A549 (cell line): ENCODE measurements around the gene TNS1. TPM values are rescaled to one million over a fixed set of nuclear protein-coding genes. Genes with fewer than 3 reads are reported as not detected.

Source experiments
- ATAC-seq, 2 experiments: fragments of 200-7000 bp in 1 of 2; fragments of >200 bp in 1 of 2; cut with Nextera tagmentation in 1 of 2; cut with Tn5 transposase in 1 of 2; 3 replicates each; pipeline versions ENCODE4 v1.8.0 to v1.9.1; 2018 to 2020; ENCODE audit warnings: mild to moderate bottlenecking in 1 of 2, moderate library complexity in 1 of 2
- CTCF ChIA-PET: fragments of 300-600 bp; sonication (Branson Sonifier 250); formaldehyde crosslinking; extraction: SDS; loops from one replicate; lab custom pipeline; 2021; ENCODE audit warnings: antibody characterized with exemption, inconsistent platforms; lab: Yijun Ruan, JAX
- POLR2A ChIA-PET: fragments of 350-600 bp; formaldehyde crosslinking; extraction: SDS; loops from one replicate; lab custom pipeline; 2021; ENCODE audit warnings: antibody characterized with exemption, inconsistent platforms; lab: Yijun Ruan, JAX
- DNase-seq, 2 experiments: peaks; one replicate each; pipeline versions ENCODE4 v3.0.0 to v3.0.0-alpha.2; 2011 to 2016; ENCODE audit warnings: low read depth in 1 of 2, low spot score in 1 of 2
- FAIRE-seq: peaks from 2 replicates; lab custom pipeline; 2011; peaks lifted over from hg19 to GRCh38; lab: Jason Lieb, UNC
- H3K27ac ChIP-seq, 2 experiments: fragments of >200 bp; sonication (Bioruptor Twin); formaldehyde crosslinking; 3 replicates each; pipeline ENCODE4 v1.5.1; 2016 to 2017
- H3K4me1 ChIP-seq: fragments of >200 bp; sonication (Bioruptor Twin); formaldehyde crosslinking; 3 replicates; pipeline ENCODE4 v1.6.1; 2016
- H3K4me2 ChIP-seq: fragments of >200 bp; sonication (Bioruptor Twin); formaldehyde crosslinking; 3 replicates; pipeline ENCODE4 v1.6.1; 2016
- H3K4me3 ChIP-seq: fragments of >200 bp; sonication (Bioruptor Twin); formaldehyde crosslinking; 3 replicates; pipeline ENCODE4 v1.5.1; 2016
- H3K9me3 ChIP-seq: fragments of >200 bp; sonication (Bioruptor Twin); formaldehyde crosslinking; 3 replicates; pipeline ENCODE4 v1.6.1; 2016
- BHLHE40 ChIP-seq: IDR thresholded peaks from 2 replicates; pipeline ENCODE4 v1.6.1; 2012; ENCODE audit warnings: low read depth, low read length, inconsistent platforms
- CBX2 ChIP-seq: fragments of 200-600 bp; sonication (generic); IDR thresholded peaks from 2 replicates; pipeline ENCODE4 v1.6.1; 2016; ENCODE audit warnings: low read depth, mild to moderate bottlenecking, borderline replicate concordance
- CEBPB ChIP-seq, 2 experiments: fragments of >200 bp in 1 of 2; sonication (Bioruptor Twin) in 1 of 2; formaldehyde crosslinking in 1 of 2; IDR thresholded peaks; 2 replicates each; pipeline ENCODE4 v1.6.1; 2012 to 2016
- ELK1 ChIP-seq: fragments of 150-350 bp; IDR thresholded peaks from 2 replicates; pipeline ENCODE4 v1.6.1; 2014; ENCODE audit warnings: low read depth, mild to moderate bottlenecking, low read length
- FOSL2 ChIP-seq, 2 experiments: fragments of 450-650 bp in 1 of 2; fragments of >200 bp in 1 of 2; sonication (Bioruptor Twin) in 1 of 2; formaldehyde crosslinking; IDR thresholded peaks; 2 replicates each; pipeline versions ENCODE4 v1.5.0 to v1.6.1; 2016 to 2020; ENCODE audit warnings: mild to moderate bottlenecking in 1 of 2, moderate library complexity in 1 of 2
- GATA3 ChIP-seq: IDR thresholded peaks from 2 replicates; pipeline ENCODE4 v1.6.1; 2012; ENCODE audit warnings: borderline replicate concordance
- HOXB13 ChIP-seq: fragments of 250-450 bp; sonication (Bioruptor Pico); IDR thresholded peaks from 2 replicates; pipeline ENCODE4 v1.5.0; 2020; ENCODE audit warnings: low read depth, mild to moderate bottlenecking, moderate library complexity
- JUN ChIP-seq, 2 experiments: fragments of >200 bp; sonication (Bioruptor Twin); formaldehyde crosslinking; IDR thresholded peaks; 2 replicates in 1 of 2; 3 replicates in 1 of 2; pipeline ENCODE4 v1.6.1; 2016 to 2017
- KDM1A ChIP-seq: fragments of 200-600 bp; sonication (generic); IDR thresholded peaks from 2 replicates; pipeline ENCODE4 v1.6.1; 2016; ENCODE audit warnings: low read depth, mild to moderate bottlenecking
- NFE2L2 ChIP-seq: fragments of 150-350 bp; conservative IDR thresholded peaks from 2 replicates; pipeline ENCODE4 v1.6.1; 2014; ENCODE audit warnings: low read length
- NPAS2 ChIP-seq: fragments of 250-450 bp; sonication (Bioruptor Pico); IDR thresholded peaks from 2 replicates; pipeline ENCODE4 v1.8.0; 2022; ENCODE audit warnings: mild to moderate bottlenecking, moderate library complexity, borderline replicate concordance
- POLR2AphosphoS2 ChIP-seq: conservative IDR thresholded peaks from 2 replicates; pipeline ENCODE4 v1.6.1; 2012; ENCODE audit warnings: low read length, improper control_type of control experiment, inconsistent platforms
- RCOR1 ChIP-seq: fragments of 150-350 bp; IDR thresholded peaks from 2 replicates; pipeline ENCODE4 v1.6.1; 2014; ENCODE audit warnings: antibody characterized with exemption, low read length, low read depth
- REST ChIP-seq: fragments of 200-600 bp; sonication (generic); IDR thresholded peaks from 2 replicates; pipeline ENCODE4 v1.6.1; 2016; ENCODE audit warnings: antibody characterized with exemption, mild to moderate bottlenecking, moderate library complexity
- RFX5 ChIP-seq: fragments of 450-650 bp; IDR thresholded peaks from 2 replicates; pipeline ENCODE4 v1.7.1; 2014; ENCODE audit warnings: antibody characterized with exemption, mild to moderate bottlenecking, moderate library complexity
- SMC3 ChIP-seq: fragments of >200 bp; sonication (Bioruptor Twin); formaldehyde crosslinking; IDR thresholded peaks from 3 replicates; pipeline ENCODE4 v1.6.1; 2018; ENCODE audit warnings: inconsistent platforms
- SREBF2 ChIP-seq: fragments of 450-650 bp; IDR thresholded peaks from 2 replicates; pipeline ENCODE4 v1.6.1; 2014; ENCODE audit warnings: mild to moderate bottlenecking, moderate library complexity
- TP53 ChIP-seq: fragments of 250-450 bp; sonication (Bioruptor Pico); IDR thresholded peaks from 2 replicates; pipeline ENCODE4 v1.5.0; 2021; ENCODE audit warnings: mild to moderate bottlenecking, moderate library complexity
- ZNF302 ChIP-seq: fragments of 250-450 bp; sonication (Bioruptor Pico); IDR thresholded peaks from 2 replicates; pipeline ENCODE4 v1.9.0; 2021; ENCODE audit warnings: inconsistent platforms, mild to moderate bottlenecking, moderate library complexity
- WGBS: methylation state at CpG from one replicate; pipeline ENCODE4 v1.1.6; 2017; ENCODE audit errors: missing lambda C conversion rate; 5-methylcytosine and 5-hydroxymethylcytosine counted together
- polyA plus RNA-seq, 4 experiments: library from polyadenylated mRNA; depleted of rRNA in 3 of 4; stranded (reverse); fragments of >200 nt; fragmentation: RNase III in 1 of 4; extraction: RNeasy Plus Mini Kit Qiagen cat#74134 plus additional on column Dnase treatment in 1 of 4; gene quantifications; 2 replicates in 3 of 4; 3 replicates in 1 of 4; pipeline ENCODE4 v1.2.3, GENCODE V29; 2011 to 2017
- TF ChIP-seq, protein P1 (sequence below): fragments of >200 bp; sonication (Bioruptor Twin); formaldehyde crosslinking; IDR thresholded peaks from 2 replicates; pipeline ENCODE4 v1.6.1; 2016
- TF ChIP-seq, protein P2 (sequence below): IDR thresholded peaks from 2 replicates; pipeline ENCODE4 v1.6.1; 2012

The TNS1 gene
- polyA plus RNA-seq, 2 of the 4 experiments (the other 2 are of a cell fraction), result 4.9 to 10.6 TPM

DNA sequence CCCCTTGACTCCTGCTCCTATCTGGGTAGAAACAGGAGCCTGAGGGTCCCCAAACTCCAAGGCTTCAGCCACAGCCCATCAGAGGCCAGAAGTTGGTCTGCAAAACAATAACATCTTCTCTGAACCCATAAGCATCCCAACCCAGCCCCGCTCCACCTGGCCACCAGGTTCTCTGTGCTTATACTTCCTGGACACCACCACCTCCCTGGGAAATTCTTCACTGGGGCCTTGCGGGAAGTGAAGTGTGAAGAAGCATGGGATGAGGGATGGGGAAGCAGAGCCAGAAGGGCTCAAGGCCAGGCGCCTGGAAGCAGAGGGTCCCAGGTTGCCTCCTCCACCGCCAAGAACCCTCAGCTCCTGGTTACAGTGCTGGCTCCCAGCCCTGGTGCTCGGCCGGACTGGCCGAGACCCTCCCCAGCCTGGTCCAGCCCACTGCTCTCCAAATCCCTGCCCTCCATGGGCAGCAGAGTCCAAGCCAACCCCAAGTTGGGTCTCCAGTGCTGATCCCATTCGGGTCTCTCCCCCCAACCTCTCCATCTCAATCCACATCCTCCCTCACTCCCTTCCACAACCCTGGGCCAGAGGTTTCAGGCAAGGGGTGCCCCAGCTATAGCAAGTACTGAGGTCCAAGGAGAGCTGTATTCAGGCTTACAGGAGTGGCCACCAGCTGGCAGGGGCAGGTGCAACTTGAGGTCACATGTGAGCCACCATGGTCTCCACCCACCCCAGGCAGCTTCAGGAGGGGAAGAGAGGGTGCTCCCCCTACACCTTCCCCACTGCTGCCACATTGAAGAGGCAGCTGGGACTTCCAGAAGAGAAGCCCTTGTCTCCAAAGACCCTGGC is 60.7 kb downstream of the TNS1 start:
- peak overlapping the region; percentile 87 for H3K4me2 ChIP-seq
- no peak for FAIRE-seq
- no peak for TF ChIP-seq GATA3
- TF ChIP-seq RFX5, result no peak
- no peak for TF ChIP-seq CEBPB (IDR thresholded peaks at IDR 0.05)
- no peak for TF ChIP-seq CBX2
- no peak for TF ChIP-seq RCOR1
- no peak for TF ChIP-seq ZNF302 (CRISPR knock-in tag)
- no peak for TF ChIP-seq SMC3
- TF ChIP-seq JUN (IDR thresholded peaks at IDR 0.05), result no peak
- TF ChIP-seq SREBF2, result no peak
- TF ChIP-seq REST, result no peak
- no peak for TF ChIP-seq KDM1A
- no peak for TF ChIP-seq ELK1
- no peak for TF ChIP-seq NPAS2 (CRISPR knock-in tag)
- TF ChIP-seq POLR2AphosphoS2, result no peak
- no peak for TF ChIP-seq HOXB13 (CRISPR knock-in tag)
- TF ChIP-seq TP53 (CRISPR knock-in tag), result no peak
- TF ChIP-seq, protein P1, sequence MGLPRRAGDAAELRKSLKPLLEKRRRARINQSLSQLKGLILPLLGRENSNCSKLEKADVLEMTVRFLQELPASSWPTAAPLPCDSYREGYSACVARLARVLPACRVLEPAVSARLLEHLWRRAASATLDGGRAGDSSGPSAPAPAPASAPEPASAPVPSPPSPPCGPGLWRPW, result no peak
- no peak for ATAC-seq
- POLR2A ChIA-PET, result no interaction called here
- H3K27ac ChIP-seq, result peak overlapping the region; percentile 57 to 77; a peak in 4 of 6 replicates
- DNase-seq, result no peak
- peaks cover 39% of the 10 kb centered on the region for H3K4me1 ChIP-seq
- CTCF ChIA-PET, result interaction anchor here (0.5 to 2.0 kb wide), 6 partner anchors 12 to 1713 kb away, joined by 3 to 7 read pairs (median 3); no protein-coding TSS in a partner anchor
- peak overlapping the region; percentile 44 for H3K4me3 ChIP-seq
- H3K9me3 ChIP-seq, result no peaks in the 10 kb centered on the region
- whole genome bisulfite sequencing, result 74% methylated on average over 8 of the region's 8 CpGs

DNA sequence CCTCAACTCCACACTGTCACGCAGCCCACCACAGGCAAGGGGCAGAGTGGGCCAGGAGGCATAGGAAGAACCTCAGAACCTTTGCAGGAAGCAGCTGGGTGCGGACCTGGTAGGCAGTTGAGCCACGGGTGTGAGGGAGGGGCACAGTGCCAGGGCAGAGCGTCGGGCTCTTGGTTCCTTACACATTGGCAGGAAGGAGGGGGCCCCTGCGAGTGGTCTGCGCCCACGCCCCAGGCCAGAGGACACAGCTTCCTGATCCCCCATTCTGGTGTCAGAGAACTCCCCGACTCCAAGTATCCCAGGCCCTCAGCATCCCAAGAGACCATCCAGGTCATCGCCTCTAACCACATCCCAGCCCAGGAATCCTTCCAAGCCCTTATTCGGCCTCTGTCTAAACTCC is 61.5 kb downstream of the TNS1 start:
- TF ChIP-seq POLR2AphosphoS2 (no peak), FOSL2 (IDR thresholded peaks at IDR 0.05) (no peak), FOSL2 (CRISPR knock-in tag; IDR thresholded peaks at IDR 0.05) (no peak), BHLHE40 (no peak), SREBF2 (no peak), RCOR1 (no peak), NFE2L2 (no peak), JUN (IDR thresholded peaks at IDR 0.05) (no peak)
- TF ChIP-seq, protein P2, sequence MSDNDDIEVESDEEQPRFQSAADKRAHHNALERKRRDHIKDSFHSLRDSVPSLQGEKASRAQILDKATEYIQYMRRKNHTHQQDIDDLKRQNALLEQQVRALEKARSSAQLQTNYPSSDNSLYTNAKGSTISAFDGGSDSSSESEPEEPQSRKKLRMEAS, result no peak
- Histone ChIP-seq H3K4me3 (no peak overlapping the region), H3K4me2 (0 out of 3 replicates have a peak overlapping the region, but pooled peaks have one; percentile 87), H3K9me3 (no peaks in the 10 kb centered on the region), H3K27ac (peak overlapping the region in 1 of 2 experiments; percentile 43; a peak in 2 of 6 replicates), H3K4me1 (peaks cover 46% of the 10 kb centered on the region)
- POLR2A ChIA-PET, result no interaction called here
- ATAC-seq, result no peak
- no peak for FAIRE-seq
- 84% methylated on average over 9 of the region's 11 CpGs for WGBS
- DNase-seq, result no peak
- CTCF ChIA-PET, result interaction anchor here (1.0 to 1.6 kb wide), 2 partner anchors 46 to 94 kb away, joined by 3 read pairs; no protein-coding TSS in a partner anchor
